ENCODE measurements around the gene AHCY.
"Not testable (repeated sequence)": the region's sequence is repeated elsewhere in the genome, so short reads cannot be mapped to it uniquely, and the experiment has no call there.

- TF ChIP-seq POLR2A (IDR thresholded peaks at IDR 0.05; ENCODE audit: low read depth, low read length); POLR2AphosphoS5 (IDR thresholded peaks at IDR 0.05; ENCODE audit: low read depth, low read length); SPI1 (IDR thresholded peaks at IDR 0.05; ENCODE audit: low read depth, low read length); TAF1 (IDR thresholded peaks at IDR 0.05; ENCODE audit: low read depth, low read length); PAX5 (IDR thresholded peaks at IDR 0.05; ENCODE audit: insufficient read depth, low read length, severe bottlenecking); POU2F2 (IDR thresholded peaks at IDR 0.05; ENCODE audit: low read depth, low read length): not testable (repeated sequence)
Measured at GRCh38 chr20:34252431-34253086, 50.6 kb downstream of the AHCY start.
